Activated CD8-positive, alpha-beta T cell treated with anti-CD3 and anti-CD28 coated beads for 36 hours (primary cell): ENCODE results near the gene DLG3. TPM values are rescaled to one million over a fixed set of nuclear protein-coding genes. Genes with fewer than 3 reads are reported as not detected.

Source experiments
- ATAC-seq: fragments of 200-7000 bp; cut with Tn5 transposase; one replicate; pipeline ENCODE4 v1.10.0; 2021; ENCODE audit warnings: mild to moderate bottlenecking, moderate library complexity
- CTCF ChIA-PET: fragments of 350-600 bp; sonication (Branson Sonifier 250); formaldehyde crosslinking; loops from one replicate; lab custom pipeline; 2021; ENCODE audit warnings: antibody characterized with exemption; lab: Charles Lee
- POLR2A ChIA-PET: fragments of 350-600 bp; sonication (Branson Sonifier 250); formaldehyde crosslinking; loops from one replicate; lab custom pipeline; 2021; ENCODE audit warnings: antibody characterized with exemption; lab: Charles Lee
- DNase-seq: peaks from one replicate; pipeline ENCODE4 v3.0.0-alpha.2; 2020
- H3K27ac Mint-ChIP-seq: one replicate; pipeline ENCODE4 v1.8.0; 2021; ENCODE audit warnings: mild to moderate bottlenecking, mixed read lengths
- H3K27me3 Mint-ChIP-seq: one replicate; pipeline ENCODE4 v1.8.0; 2021; ENCODE audit warnings: mixed read lengths
- H3K36me3 Mint-ChIP-seq: one replicate; pipeline ENCODE4 v1.8.0; 2021; ENCODE audit warnings: low read depth, mixed read lengths
- H3K4me1 Mint-ChIP-seq: one replicate; pipeline ENCODE4 v1.8.0; 2021; ENCODE audit warnings: low read depth, mixed read lengths
- H3K4me3 Mint-ChIP-seq: one replicate; pipeline ENCODE4 v1.8.0; 2021; ENCODE audit warnings: mild to moderate bottlenecking, moderate library complexity, mixed read lengths
- H3K9me3 Mint-ChIP-seq: one replicate; pipeline ENCODE4 v1.8.0; 2021; ENCODE audit warnings: mixed read lengths
- CTCF ChIP-seq: fragments of 200-600 bp; IDR thresholded peaks from one replicate; pipeline ENCODE4 v1.8.0; 2022; ENCODE audit warnings: antibody characterized with exemption, mild to moderate bottlenecking
- intact Hi-C: fragments of 100-400 bp; cut with micrococcal nuclease; formaldehyde crosslinking; loops from one replicate; pipeline ENCODE4 v1.10.0; 2022
- total RNA-seq, 2 experiments: library from RNA; stranded (reverse); gene quantifications; one replicate each; pipeline ENCODE4 v1.2.3, GENCODE V29; 2021

Gene DLG3
- total RNA-seq, 2 experiments from 2014 or later, result 24.8 to 27.3 TPM

DNA sequence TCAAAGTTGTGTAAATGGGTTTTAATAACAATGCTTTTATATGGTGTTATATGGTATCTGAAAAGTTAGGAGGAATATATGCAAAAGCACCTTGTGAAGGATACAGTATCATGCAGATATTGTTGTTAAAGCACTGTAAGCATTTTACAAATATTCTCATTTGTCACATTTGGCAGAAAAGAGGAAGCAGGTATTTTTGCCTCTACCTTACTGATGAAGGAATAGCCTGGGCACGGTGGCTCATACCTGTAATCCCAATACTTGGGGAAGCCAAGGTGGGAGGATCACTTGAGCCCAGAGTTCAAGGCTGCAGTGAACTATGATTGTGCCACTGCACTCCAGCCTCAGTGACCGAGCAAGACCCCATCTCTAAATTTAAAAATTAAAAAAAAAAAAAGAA lies 33.7 kb upstream of the DLG3 start:
- ATAC-seq (no peak), DNase-seq (no peak)
- Mint-ChIP-seq H3K36me3 (peaks cover 13% of the 10 kb centered on the region), H3K27me3 (no peaks in the 10 kb centered on the region), H3K27ac (no peak overlapping the region), H3K4me1 (no peaks in the 10 kb centered on the region), H3K9me3 (no peaks in the 10 kb centered on the region), H3K4me3 (no peak overlapping the region)
- ChIA-PET POLR2A (no interaction called here), CTCF (no interaction called here)
- intact Hi-C loops, result no loop called here
- TF ChIP-seq CTCF, result no peak

- CTCF ChIA-PET, result no interaction called here
- Mint-ChIP-seq H3K4me1 (no peaks in the 10 kb centered on the region), H3K4me3 (no peak overlapping the region)
These were observed 33.2 kb upstream of the DLG3 start for GRCh38 chrX:70411475-70411874.

DNA sequence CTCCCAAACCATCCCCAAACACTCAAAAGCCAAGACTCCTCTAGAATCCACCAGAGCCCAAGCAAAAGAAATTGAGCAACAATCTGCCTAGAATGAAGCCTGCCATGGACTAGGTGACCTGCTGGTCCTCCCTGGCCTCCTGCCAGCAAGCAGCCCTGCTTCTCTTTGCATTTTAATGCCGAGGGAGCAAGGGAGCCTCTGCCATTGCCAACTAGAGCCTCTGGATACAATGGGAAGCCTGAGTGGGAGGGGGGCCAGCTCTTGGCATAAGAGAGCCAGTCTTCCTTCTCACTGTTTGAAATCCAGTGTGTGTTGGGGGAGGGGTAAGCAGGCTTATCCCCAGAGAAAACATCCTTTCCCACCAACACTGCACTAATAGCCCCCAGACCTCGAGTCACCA lies 23.0 kb upstream of the DLG3 start:
- no peak overlapping the region for H3K27ac Mint-ChIP-seq
- no peaks in the 10 kb centered on the region for H3K4me1 Mint-ChIP-seq
- H3K9me3 Mint-ChIP-seq, result no peaks in the 10 kb centered on the region
- ChIA-PET CTCF (no interaction called here), POLR2A (no interaction called here)
- peaks cover 1% of the 10 kb centered on the region for H3K27me3 Mint-ChIP-seq
- DNase-seq, result no peak
- no peak for ATAC-seq
- H3K4me3 Mint-ChIP-seq, result no peak overlapping the region
- no peaks in the 10 kb centered on the region for H3K36me3 Mint-ChIP-seq
- TF ChIP-seq CTCF, result no peak
- intact Hi-C loops, result no loop called here

More at GRCh38 chrX:70411475-70411874, 33.2 kb upstream of the DLG3 start:
- H3K27ac Mint-ChIP-seq, result no peak overlapping the region
- H3K27me3 Mint-ChIP-seq, result no peaks in the 10 kb centered on the region
- no peak for DNase-seq
- H3K36me3 Mint-ChIP-seq, result peaks cover 9% of the 10 kb centered on the region
- intact Hi-C loops, result no loop called here
- POLR2A ChIA-PET, result no interaction called here
- no peak for TF ChIP-seq CTCF
- no peaks in the 10 kb centered on the region for H3K9me3 Mint-ChIP-seq
- no peak for ATAC-seq

GRCh38 chrX:70422851-70423341 lies 21.7 kb upstream of the DLG3 start, which contains the start of gene GDPD2:
GDPD2 (plus strand) TSS chrX:70423314; CDS start chrX:70424985, 1,671 bp downstream.
- ATAC-seq, result no peak
- POLR2A ChIA-PET, result no interaction called here
- Mint-ChIP-seq H3K4me1 (no peaks in the 10 kb centered on the region), H3K27ac (no peak within 1 kb of the TSS), H3K36me3 (no peaks in the 10 kb centered on the region), H3K4me3 (no peak within 1 kb of the TSS), H3K9me3 (no peaks in the 10 kb centered on the region), H3K27me3 (peaks cover 1% of the 10 kb centered on the region)
- DNase-seq, result peak; percentile 6
- TF ChIP-seq CTCF, result no peak
- CTCF ChIA-PET, result interaction anchor here (0.6 to 1.5 kb wide), 2 partner anchors 10 to 19 kb away, joined by 3 to 4 read pairs; no protein-coding TSS in a partner anchor
- intact Hi-C loops, result no loop called here

- TF ChIP-seq CTCF, result no peak
- Mint-ChIP-seq H3K4me1 (no peaks in the 10 kb centered on the region), H3K4me3 (no peak overlapping the region), H3K9me3 (no peaks in the 10 kb centered on the region), H3K27ac (no peak overlapping the region), H3K36me3 (no peaks in the 10 kb centered on the region), H3K27me3 (peaks cover 1% of the 10 kb centered on the region)
- ChIA-PET POLR2A (no interaction called here), CTCF (interaction anchor here (1.3 kb wide), 1 partner anchor 9 kb away, joined by 4 read pairs; no protein-coding TSS in a partner anchor)
- intact Hi-C loops, result no loop called here
- ATAC-seq (no peak), DNase-seq (no peak)
These were observed 20.5 kb upstream of the DLG3 start for GRCh38 chrX:70423936-70424675.
